Natural killer cell (primary cell): ENCODE data around the gene PSEN2. TPM values are rescaled to one million over a fixed set of nuclear protein-coding genes. Genes with fewer than 3 reads are reported as not detected.

ENCODE experiments used
- ATAC-seq, 3 donors: fragments of 150-1000 bp in 2 of 3; fragments of 200-7000 bp in 1 of 3; cut with Tn5 transposase; 1 replicate in 1 of 3; 2 replicates in 2 of 3; pipeline ENCODE4 v1.10.0; 2021; ENCODE audit warnings: mild to moderate bottlenecking in 2 of 3, moderate library complexity in 2 of 3
- DNase-seq, 2 donors: peaks; one replicate each; pipeline versions ENCODE4 v3.0.0 to v3.0.0-alpha.2; 2013 to 2021; ENCODE audit warnings: mixed read lengths in 1 of 2
- H3K27ac ChIP-seq: one replicate; pipeline ENCODE4 v1.5.1; 2013; ENCODE audit warnings: mild to moderate bottlenecking, low read length
- H3K27me3 ChIP-seq: one replicate; pipeline ENCODE4 v1.6.1; 2013; ENCODE audit warnings: low read length; ENCODE audit not compliant: control insufficient read depth, insufficient read depth
- H3K36me3 ChIP-seq: one replicate; pipeline ENCODE4 v1.6.1; 2013; ENCODE audit warnings: low read length; ENCODE audit not compliant: control insufficient read depth, insufficient read depth
- H3K4me1 ChIP-seq: one replicate; pipeline ENCODE4 v1.6.1; 2013; ENCODE audit warnings: low read length; ENCODE audit not compliant: control insufficient read depth, insufficient read depth
- H3K4me3 ChIP-seq: one replicate; pipeline ENCODE4 v1.5.1; 2013; ENCODE audit warnings: low read length
- H3K9me3 ChIP-seq: one replicate; pipeline ENCODE4 v1.6.1; 2013; ENCODE audit warnings: low read length; ENCODE audit not compliant: control insufficient read depth, insufficient read depth
- H3K27ac Mint-ChIP-seq, 2 donors: one replicate each; pipeline ENCODE4 v1.8.0; 2022; ENCODE audit warnings: mild to moderate bottlenecking in 2 of 2, mixed read lengths in 2 of 2, moderate library complexity in 1 of 2
- H3K27me3 Mint-ChIP-seq, 2 donors: one replicate each; pipeline ENCODE4 v1.8.0; 2022; ENCODE audit warnings: low read depth in 2 of 2, mixed read lengths in 2 of 2
- H3K36me3 Mint-ChIP-seq: one replicate; pipeline ENCODE4 v1.8.0; 2022; ENCODE audit warnings: mixed read lengths
- H3K4me1 Mint-ChIP-seq, 2 donors: one replicate each; pipeline ENCODE4 v1.8.0; 2022; ENCODE audit warnings: mixed read lengths in 2 of 2
- H3K4me3 Mint-ChIP-seq: one replicate; pipeline ENCODE4 v1.8.0; 2022; ENCODE audit warnings: mild to moderate bottlenecking, moderate library complexity, mixed read lengths
- H3K9me3 Mint-ChIP-seq, 2 donors: one replicate each; pipeline ENCODE4 v1.8.0; 2022; ENCODE audit warnings: mixed read lengths in 2 of 2
- CTCF ChIP-seq: fragments of 200-600 bp; IDR thresholded peaks from one replicate; pipeline ENCODE4 v1.8.0; 2022; ENCODE audit warnings: antibody characterized with exemption
- WGBS: methylation state at CpG from one replicate; pipeline ENCODE4 v1.1.7; 2013; ENCODE audit warnings: missing lambda C conversion rate; ENCODE audit not compliant: insufficient coverage; 5-methylcytosine and 5-hydroxymethylcytosine counted together
- intact Hi-C: fragments of 100-400 bp; cut with micrococcal nuclease; formaldehyde crosslinking; loops from one replicate; pipeline ENCODE4 v1.14.2; 2022
- total RNA-seq, 4 donors: library from RNA; stranded (reverse); fragments of 120-200 nt in 1 of 4; gene quantifications; one replicate each; pipeline versions ENCODE4 v1.2.3 to v1.2.4, GENCODE V29; 2013 to 2022

The PSEN2 gene
- total RNA-seq, 3 donors from 2014 or later (not counting 1 experiment from before 2014, with no cell fraction given), result 12.6 to 22.8 (median 14.9) TPM

- Histone ChIP-seq H3K36me3 (peaks cover 2% of the 10 kb centered on the region), H3K4me1 (peaks cover 16% of the 10 kb centered on the region), H3K4me3 (no peak overlapping the region), H3K27ac (no peak overlapping the region), H3K9me3 (no peaks in the 10 kb centered on the region), H3K27me3 (no peaks in the 10 kb centered on the region)
- no peak for TF ChIP-seq CTCF
- 69% methylated on average over 11 of the region's 12 CpGs for WGBS
- Mint-ChIP-seq H3K36me3 (no peaks in the 10 kb centered on the region), H3K4me3 (no peak overlapping the region), H3K27ac (no peak overlapping the region), H3K4me1 (peaks cover 16 to 22% of the 10 kb centered on the region in 2 donors), H3K27me3 (no peaks in the 10 kb centered on the region), H3K9me3 (no peaks in the 10 kb centered on the region)
- DNase-seq (no peak), ATAC-seq (no peak)
- intact Hi-C loops, result no loop called here
Measured at GRCh38 chr1:226874579-226875425, 4.4 kb downstream of the PSEN2 start.

- TF ChIP-seq CTCF, result no peak
- 85% methylated on average over 10 of the region's 11 CpGs for WGBS
- Histone ChIP-seq H3K9me3 (no peaks in the 10 kb centered on the region), H3K27ac (no peak overlapping the region), H3K27me3 (no peaks in the 10 kb centered on the region), H3K36me3 (peaks cover 2% of the 10 kb centered on the region), H3K4me1 (peaks cover 11% of the 10 kb centered on the region), H3K4me3 (no peak overlapping the region)
- Mint-ChIP-seq H3K4me3 (no peak overlapping the region), H3K4me1 (peaks cover 12 to 15% of the 10 kb centered on the region in 2 donors), H3K27ac (no peak overlapping the region), H3K27me3 (no peaks in the 10 kb centered on the region), H3K9me3 (no peaks in the 10 kb centered on the region), H3K36me3 (no peaks in the 10 kb centered on the region)
- DNase-seq (no peak), ATAC-seq (no peak)
- intact Hi-C loops, result no loop called here
Measured at GRCh38 chr1:226875641-226876295, 5.4 kb downstream of the PSEN2 start.

DNA sequence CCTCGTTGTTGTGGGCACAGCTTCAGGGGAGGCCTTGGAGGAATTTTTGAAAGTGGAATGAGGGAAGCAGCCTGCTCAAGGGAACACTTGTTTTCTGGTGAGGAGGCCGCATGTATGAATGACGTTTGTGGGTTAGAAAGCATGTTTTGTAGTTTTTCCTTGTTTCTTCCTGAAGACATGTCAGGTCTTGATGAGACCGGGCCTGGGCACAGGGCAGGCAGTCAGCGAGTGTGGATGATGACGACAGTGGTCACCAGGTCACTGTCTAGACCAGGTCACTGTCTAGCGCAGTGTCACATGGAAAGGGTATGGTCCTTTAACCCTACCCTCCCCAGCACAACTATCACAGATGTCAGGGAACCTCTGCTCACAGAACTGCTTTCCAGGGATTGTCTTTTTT lies 7.3 kb downstream of the PSEN2 start:
- Mint-ChIP-seq H3K9me3 (no peaks in the 10 kb centered on the region), H3K4me1 (peaks cover 10 to 12% of the 10 kb centered on the region in 2 donors)
- H3K36me3 ChIP-seq, result peaks cover 2% of the 10 kb centered on the region

More for the DNA sequence above, 7.3 kb downstream of the PSEN2 start:
- DNase-seq (no peak), ATAC-seq (no peak)
- H3K27me3 Mint-ChIP-seq, result no peaks in the 10 kb centered on the region
- WGBS, result 90% methylated on average over 7 of the region's 7 CpGs
- H3K36me3 Mint-ChIP-seq, result no peaks in the 10 kb centered on the region
- H3K9me3 ChIP-seq, result no peaks in the 10 kb centered on the region
- H3K27ac ChIP-seq, result no peak overlapping the region
- H3K27ac Mint-ChIP-seq, result no peak overlapping the region
- intact Hi-C loops, result no loop called here
- no peak overlapping the region for H3K4me3 Mint-ChIP-seq
- no peaks in the 10 kb centered on the region for H3K27me3 ChIP-seq
- no peak for TF ChIP-seq CTCF
- no peak overlapping the region for H3K4me3 ChIP-seq
- H3K4me1 ChIP-seq, result peaks cover 11% of the 10 kb centered on the region
